H1 (cell line): ENCODE data around the gene TTC28. TPM values are rescaled to one million over a fixed set of nuclear protein-coding genes. Genes with fewer than 3 reads are reported as not detected.

ENCODE experiments used
- CTCF ChIA-PET: fragments of 300-600 bp; sonication (Branson Sonifier 250); formaldehyde crosslinking; loops from one replicate; lab custom pipeline; 2021; ENCODE audit not compliant: partially characterized antibody; lab: Charles Lee
- POLR2A ChIA-PET: fragments of 300-600 bp; sonication (Branson Sonifier 250); formaldehyde crosslinking; loops from one replicate; lab custom pipeline; 2021; ENCODE audit warnings: inconsistent platforms; ENCODE audit not compliant: partially characterized antibody; lab: Charles Lee
- DNase-seq, 2 experiments: peaks; one replicate each; pipeline versions ENCODE4 v3.0.0 to v3.0.0-alpha.2; 2010 to 2022; ENCODE audit warnings: low spot score in 2 of 2, low read depth in 1 of 2, mixed read lengths in 1 of 2
- FAIRE-seq: peaks from 2 replicates; lab custom pipeline; 2011; peaks lifted over from hg19 to GRCh38; lab: Jason Lieb, UNC
- H2AFZ ChIP-seq: 2 replicates; pipeline ENCODE4 v1.8.1; 2012; ENCODE audit warnings: low read length, inconsistent platforms
- H2AK5ac ChIP-seq: 2 replicates; pipeline ENCODE4 v1.6.1; 2013; ENCODE audit warnings: low read depth, low read length
- H2BK120ac ChIP-seq: replicated peaks from 2 replicates; pipeline ENCODE3; 2013; ENCODE audit warnings: low read depth, low read length, inconsistent platforms
- H2BK12ac ChIP-seq: 2 replicates; pipeline ENCODE4 v1.6.1; 2013; ENCODE audit warnings: low read depth, low read length
- H2BK15ac ChIP-seq: 2 replicates; pipeline ENCODE4 v1.6.1; 2013; ENCODE audit warnings: low read length
- H2BK20ac ChIP-seq: 2 replicates; pipeline ENCODE4 v1.6.1; 2013; ENCODE audit warnings: low read length
- H2BK5ac ChIP-seq: 2 replicates; pipeline ENCODE4 v1.6.1; 2013; ENCODE audit warnings: low read depth, low read length
- H3K14ac ChIP-seq: 2 replicates; pipeline ENCODE4 v1.6.1; 2013; ENCODE audit warnings: inconsistent platforms; ENCODE audit not compliant: insufficient read length
- H3K18ac ChIP-seq: 2 replicates; pipeline ENCODE4 v1.6.1; 2013; ENCODE audit warnings: low read length; ENCODE audit errors: extremely low read depth
- H3K23ac ChIP-seq: 2 replicates; pipeline ENCODE4 v1.6.1; 2013; ENCODE audit warnings: inconsistent platforms; ENCODE audit not compliant: insufficient read length
- H3K23me2 ChIP-seq: 2 replicates; pipeline ENCODE4 v1.6.1; 2013; ENCODE audit warnings: low read depth, low read length
- H3K27ac ChIP-seq: 2 replicates; pipeline ENCODE4 v1.6.1; 2011; ENCODE audit warnings: low read depth, low read length, inconsistent platforms
- H3K27me3 ChIP-seq, 4 experiments: replicated peaks in 1 of 4; 1 replicate in 1 of 4; 2 replicates in 3 of 4; pipeline versions ENCODE4 v1.6.1 to v1.8.1; 2011 to 2013; ENCODE audit warnings: low read length in 3 of 4, mild to moderate bottlenecking in 3 of 4, inconsistent platforms in 2 of 4, mixed read lengths in 2 of 4, moderate library complexity in 1 of 4; ENCODE audit not compliant: control insufficient read depth in 3 of 4, insufficient read depth in 3 of 4; ENCODE audit errors: extremely low read depth in 1 of 4
- H3K36me3 ChIP-seq, 4 experiments: 2 replicates each; pipeline versions ENCODE4 v1.6.1 to v1.8.1; 2011 to 2013; ENCODE audit warnings: mild to moderate bottlenecking in 4 of 4, low read length in 3 of 4, moderate library complexity in 2 of 4, control low read depth in 1 of 4, inconsistent platforms in 1 of 4; ENCODE audit not compliant: insufficient read depth in 4 of 4, control insufficient read depth in 2 of 4
- H3K4ac ChIP-seq: replicated peaks from 2 replicates; pipeline ENCODE3; 2013; ENCODE audit warnings: low read length, low read depth, mixed read lengths, inconsistent platforms; ENCODE audit not compliant: insufficient read length
- H3K4me1 ChIP-seq, 4 experiments: replicated peaks in 1 of 4; 1 replicate in 1 of 4; 2 replicates in 3 of 4; pipeline versions ENCODE4 v1.6.1 to v1.8.1; 2011 to 2013; ENCODE audit warnings: low read length in 3 of 4, inconsistent platforms in 2 of 4, mixed read lengths in 1 of 4; ENCODE audit not compliant: insufficient read depth in 4 of 4, control insufficient read depth in 3 of 4
- H3K4me2 ChIP-seq, 2 experiments: 2 replicates each; pipeline versions ENCODE4 v1.6.1 to v1.8.1; 2011 to 2013; ENCODE audit warnings: low read depth in 2 of 2, low read length in 2 of 2, control low read depth in 1 of 2, inconsistent platforms in 1 of 2, mild to moderate bottlenecking in 1 of 2; ENCODE audit not compliant: insufficient read depth in 1 of 2
- H3K4me3 ChIP-seq, 4 experiments: fragments of 200-600, 300-600 bp in 1 of 4; sonication (generic), shearing (Covaris generic), sonication (Bioruptor Twin) in 1 of 4; 2 replicates each; pipeline versions ENCODE4 v1.5.1 to v1.8.1; 2011 to 2016; ENCODE audit warnings: low read length in 4 of 4, low read depth in 3 of 4, control low read depth in 2 of 4, inconsistent platforms in 2 of 4, mild to moderate bottlenecking in 2 of 4, mixed read lengths in 1 of 4, moderate library complexity in 1 of 4; ENCODE audit not compliant: insufficient read depth in 2 of 4; ENCODE audit errors: extremely low read depth in 1 of 4
- H3K56ac ChIP-seq: replicated peaks from 2 replicates; pipeline ENCODE3; 2013; ENCODE audit warnings: low read depth, mild to moderate bottlenecking, mixed read lengths, low read length, inconsistent platforms; ENCODE audit not compliant: insufficient read length
- H3K79me1 ChIP-seq: 2 replicates; pipeline ENCODE4 v1.6.1; 2013; ENCODE audit warnings: low read depth, low read length, control low read depth
- H3K79me2 ChIP-seq, 2 experiments: 2 replicates each; pipeline versions ENCODE4 v1.6.1 to v1.8.1; 2012 to 2013; ENCODE audit warnings: low read length in 2 of 2, mild to moderate bottlenecking in 2 of 2, inconsistent platforms in 1 of 2; ENCODE audit not compliant: insufficient read depth in 2 of 2, control insufficient read depth in 1 of 2
- H3K9ac ChIP-seq, 4 experiments: replicated peaks in 1 of 4; 1 replicate in 1 of 4; 2 replicates in 3 of 4; pipeline versions ENCODE4 v1.6.1 to v1.8.1; 2011 to 2013; ENCODE audit warnings: low read depth in 3 of 4, low read length in 3 of 4, control low read depth in 2 of 4, mild to moderate bottlenecking in 2 of 4, moderate library complexity in 2 of 4, inconsistent platforms in 1 of 4; ENCODE audit errors: extremely low read depth in 1 of 4
- H3K9me3 ChIP-seq, 2 experiments: 2 replicates each; pipeline versions ENCODE4 v1.6.1 to v1.8.1; 2012 to 2013; ENCODE audit warnings: mild to moderate bottlenecking in 2 of 2, moderate library complexity in 2 of 2, control low read depth in 1 of 2, inconsistent platforms in 1 of 2, low read depth in 1 of 2, low read length in 1 of 2, mixed read lengths in 1 of 2; ENCODE audit not compliant: insufficient read depth in 2 of 2
- H4K20me1 ChIP-seq, 2 experiments: replicated peaks in 1 of 2; 2 replicates each; pipeline versions ENCODE3 to v1.8.1; 2011 to 2013; ENCODE audit warnings: inconsistent platforms in 2 of 2, low read length in 2 of 2, mild to moderate bottlenecking in 1 of 2; ENCODE audit not compliant: insufficient read depth in 2 of 2, control insufficient read depth in 1 of 2
- H4K5ac ChIP-seq: 2 replicates; pipeline ENCODE4 v1.6.1; 2013; ENCODE audit warnings: low read length, low read depth, mixed read lengths, inconsistent platforms; ENCODE audit not compliant: insufficient read length
- H4K8ac ChIP-seq: 2 replicates; pipeline ENCODE4 v1.8.0; 2013; ENCODE audit warnings: mild to moderate bottlenecking, moderate library complexity, low read length, inconsistent platforms; ENCODE audit not compliant: insufficient read depth; ENCODE audit errors: extremely low read depth
- H4K91ac ChIP-seq: replicated peaks from 2 replicates; pipeline ENCODE3; 2013; ENCODE audit warnings: low read length, mixed read lengths, inconsistent platforms; ENCODE audit not compliant: insufficient read length
- polyA plus RNA-seq, 7 experiments: library from polyadenylated mRNA; depleted of rRNA in 3 of 7; stranded (reverse) in 5 of 7; unstranded in 2 of 7; fragments of >200 nt in 5 of 7; fragments of 200-250 nt in 2 of 7; gene quantifications; 1 replicate in 5 of 7; 2 replicates in 1 of 7; 4 replicates in 1 of 7; pipeline versions ENCODE4 v1.2.1 to v1.2.3, GENCODE V29; 2011 to 2013; ENCODE audit warnings: missing spikeins in 2 of 7, mixed read lengths in 2 of 7
- total RNA-seq: library from RNA; stranded (reverse); fragmentation: NEBNext Ultra II Directional; extraction: Animal tissue kit (Norgen Biotek cat#: 25700); gene quantifications from 2 replicates; pipeline ENCODE4 v1.2.1, GENCODE V29; 2021
- TF ChIP-seq, protein P1 (sequence below): fragments of 300-600 bp; sonication (generic); IDR thresholded peaks from 2 replicates; pipeline ENCODE4 v1.7.1; 2012; ENCODE audit warnings: low read length, moderate library complexity, mild to moderate bottlenecking, inconsistent platforms; ENCODE audit not compliant: insufficient replicate concordance

Gene TTC28
- total and polyA plus RNA-seq, 2 of the 8 experiments (the other 6 are each of a cell fraction or from before 2014, with no cell fraction given), result 2.6 to 12.6 TPM

- no peak for DNase-seq
- H3K23ac ChIP-seq, result no peak overlapping the region
- H2AFZ ChIP-seq, result no peak overlapping the region
- no peak overlapping the region for H3K27ac ChIP-seq
- FAIRE-seq, result no peak
- H2BK15ac ChIP-seq, result no peak overlapping the region
- H3K4me3 ChIP-seq, result no peak overlapping the region
- no peak overlapping the region for H3K9ac ChIP-seq
- H3K56ac ChIP-seq, result no peak overlapping the region
- no peaks in the 10 kb centered on the region; a peak in 2 of 7 replicates for H3K4me1 ChIP-seq
- H3K4ac ChIP-seq, result no peak overlapping the region
- no peaks in the 10 kb centered on the region for H3K9me3 ChIP-seq
- no peak overlapping the region for H4K8ac ChIP-seq
- ChIA-PET POLR2A (no interaction called here), CTCF (no interaction called here)
- H2BK12ac ChIP-seq, result no peak overlapping the region
- no peaks in the 10 kb centered on the region for H4K20me1 ChIP-seq
- no peak overlapping the region for H3K4me2 ChIP-seq
- H3K18ac ChIP-seq, result no peak overlapping the region
- H2BK120ac ChIP-seq, result no peak overlapping the region
- no peak overlapping the region for H3K14ac ChIP-seq
- no peaks in the 10 kb centered on the region for H3K23me2 ChIP-seq
- no peak overlapping the region for H4K5ac ChIP-seq
- no peak overlapping the region for H4K91ac ChIP-seq
- no peaks in the 10 kb centered on the region for H3K79me1 ChIP-seq
- H2BK5ac ChIP-seq, result no peak overlapping the region
- no peaks in the 10 kb centered on the region for H3K36me3 ChIP-seq
- H2AK5ac ChIP-seq, result no peak overlapping the region
- no peaks in the 10 kb centered on the region for H3K27me3 ChIP-seq
- H3K79me2 ChIP-seq, result no peaks in the 10 kb centered on the region
- H2BK20ac ChIP-seq, result no peak overlapping the region
- TF ChIP-seq, protein P1, sequence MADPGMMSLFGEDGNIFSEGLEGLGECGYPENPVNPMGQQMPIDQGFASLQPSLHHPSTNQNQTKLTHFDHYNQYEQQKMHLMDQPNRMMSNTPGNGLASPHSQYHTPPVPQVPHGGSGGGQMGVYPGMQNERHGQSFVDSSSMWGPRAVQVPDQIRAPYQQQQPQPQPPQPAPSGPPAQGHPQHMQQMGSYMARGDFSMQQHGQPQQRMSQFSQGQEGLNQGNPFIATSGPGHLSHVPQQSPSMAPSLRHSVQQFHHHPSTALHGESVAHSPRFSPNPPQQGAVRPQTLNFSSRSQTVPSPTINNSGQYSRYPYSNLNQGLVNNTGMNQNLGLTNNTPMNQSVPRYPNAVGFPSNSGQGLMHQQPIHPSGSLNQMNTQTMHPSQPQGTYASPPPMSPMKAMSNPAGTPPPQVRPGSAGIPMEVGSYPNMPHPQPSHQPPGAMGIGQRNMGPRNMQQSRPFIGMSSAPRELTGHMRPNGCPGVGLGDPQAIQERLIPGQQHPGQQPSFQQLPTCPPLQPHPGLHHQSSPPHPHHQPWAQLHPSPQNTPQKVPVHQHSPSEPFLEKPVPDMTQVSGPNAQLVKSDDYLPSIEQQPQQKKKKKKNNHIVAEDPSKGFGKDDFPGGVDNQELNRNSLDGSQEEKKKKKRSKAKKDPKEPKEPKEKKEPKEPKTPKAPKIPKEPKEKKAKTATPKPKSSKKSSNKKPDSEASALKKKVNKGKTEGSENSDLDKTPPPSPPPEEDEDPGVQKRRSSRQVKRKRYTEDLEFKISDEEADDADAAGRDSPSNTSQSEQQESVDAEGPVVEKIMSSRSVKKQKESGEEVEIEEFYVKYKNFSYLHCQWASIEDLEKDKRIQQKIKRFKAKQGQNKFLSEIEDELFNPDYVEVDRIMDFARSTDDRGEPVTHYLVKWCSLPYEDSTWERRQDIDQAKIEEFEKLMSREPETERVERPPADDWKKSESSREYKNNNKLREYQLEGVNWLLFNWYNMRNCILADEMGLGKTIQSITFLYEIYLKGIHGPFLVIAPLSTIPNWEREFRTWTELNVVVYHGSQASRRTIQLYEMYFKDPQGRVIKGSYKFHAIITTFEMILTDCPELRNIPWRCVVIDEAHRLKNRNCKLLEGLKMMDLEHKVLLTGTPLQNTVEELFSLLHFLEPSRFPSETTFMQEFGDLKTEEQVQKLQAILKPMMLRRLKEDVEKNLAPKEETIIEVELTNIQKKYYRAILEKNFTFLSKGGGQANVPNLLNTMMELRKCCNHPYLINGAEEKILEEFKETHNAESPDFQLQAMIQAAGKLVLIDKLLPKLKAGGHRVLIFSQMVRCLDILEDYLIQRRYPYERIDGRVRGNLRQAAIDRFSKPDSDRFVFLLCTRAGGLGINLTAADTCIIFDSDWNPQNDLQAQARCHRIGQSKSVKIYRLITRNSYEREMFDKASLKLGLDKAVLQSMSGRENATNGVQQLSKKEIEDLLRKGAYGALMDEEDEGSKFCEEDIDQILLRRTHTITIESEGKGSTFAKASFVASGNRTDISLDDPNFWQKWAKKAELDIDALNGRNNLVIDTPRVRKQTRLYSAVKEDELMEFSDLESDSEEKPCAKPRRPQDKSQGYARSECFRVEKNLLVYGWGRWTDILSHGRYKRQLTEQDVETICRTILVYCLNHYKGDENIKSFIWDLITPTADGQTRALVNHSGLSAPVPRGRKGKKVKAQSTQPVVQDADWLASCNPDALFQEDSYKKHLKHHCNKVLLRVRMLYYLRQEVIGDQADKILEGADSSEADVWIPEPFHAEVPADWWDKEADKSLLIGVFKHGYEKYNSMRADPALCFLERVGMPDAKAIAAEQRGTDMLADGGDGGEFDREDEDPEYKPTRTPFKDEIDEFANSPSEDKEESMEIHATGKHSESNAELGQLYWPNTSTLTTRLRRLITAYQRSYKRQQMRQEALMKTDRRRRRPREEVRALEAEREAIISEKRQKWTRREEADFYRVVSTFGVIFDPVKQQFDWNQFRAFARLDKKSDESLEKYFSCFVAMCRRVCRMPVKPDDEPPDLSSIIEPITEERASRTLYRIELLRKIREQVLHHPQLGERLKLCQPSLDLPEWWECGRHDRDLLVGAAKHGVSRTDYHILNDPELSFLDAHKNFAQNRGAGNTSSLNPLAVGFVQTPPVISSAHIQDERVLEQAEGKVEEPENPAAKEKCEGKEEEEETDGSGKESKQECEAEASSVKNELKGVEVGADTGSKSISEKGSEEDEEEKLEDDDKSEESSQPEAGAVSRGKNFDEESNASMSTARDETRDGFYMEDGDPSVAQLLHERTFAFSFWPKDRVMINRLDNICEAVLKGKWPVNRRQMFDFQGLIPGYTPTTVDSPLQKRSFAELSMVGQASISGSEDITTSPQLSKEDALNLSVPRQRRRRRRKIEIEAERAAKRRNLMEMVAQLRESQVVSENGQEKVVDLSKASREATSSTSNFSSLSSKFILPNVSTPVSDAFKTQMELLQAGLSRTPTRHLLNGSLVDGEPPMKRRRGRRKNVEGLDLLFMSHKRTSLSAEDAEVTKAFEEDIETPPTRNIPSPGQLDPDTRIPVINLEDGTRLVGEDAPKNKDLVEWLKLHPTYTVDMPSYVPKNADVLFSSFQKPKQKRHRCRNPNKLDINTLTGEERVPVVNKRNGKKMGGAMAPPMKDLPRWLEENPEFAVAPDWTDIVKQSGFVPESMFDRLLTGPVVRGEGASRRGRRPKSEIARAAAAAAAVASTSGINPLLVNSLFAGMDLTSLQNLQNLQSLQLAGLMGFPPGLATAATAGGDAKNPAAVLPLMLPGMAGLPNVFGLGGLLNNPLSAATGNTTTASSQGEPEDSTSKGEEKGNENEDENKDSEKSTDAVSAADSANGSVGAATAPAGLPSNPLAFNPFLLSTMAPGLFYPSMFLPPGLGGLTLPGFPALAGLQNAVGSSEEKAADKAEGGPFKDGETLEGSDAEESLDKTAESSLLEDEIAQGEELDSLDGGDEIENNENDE, result no peak
Measured at GRCh38 chr22:28331695-28332094, 347.9 kb downstream of the TTC28 start.
